Measurements from ENCODE around the gene PSD2.

Gene PSD2

GRCh38 chr5:139855451-139855850 is 59.8 kb downstream of the PSD2 start:
- Histone ChIP-seq H3K27me3 (replicated peaks; ENCODE audit: control insufficient read depth, insufficient read depth, low read length) (peaks cover 8% of the 10 kb centered on the region), H3K4me1 (ENCODE audit: control insufficient read depth, insufficient read depth, low read length) (no peaks in the 10 kb centered on the region)

GRCh38 chr5:139855946-139856540 is 60.4 kb downstream of the PSD2 start:
- Histone ChIP-seq H3K27me3 (replicated peaks; ENCODE audit: control insufficient read depth, insufficient read depth, low read length) (peaks cover 8% of the 10 kb centered on the region), H3K9me3 (ENCODE audit: control insufficient read depth, low read length) (no peaks in the 10 kb centered on the region), H3K4me3 (ENCODE audit: low read length) (no peak overlapping the region), H3K36me3 (ENCODE audit: control insufficient read depth, insufficient read depth, low read length, severe bottlenecking) (no peaks in the 10 kb centered on the region), H3K9ac (ENCODE audit: low read length) (no peak overlapping the region), H3K4me1 (ENCODE audit: control insufficient read depth, insufficient read depth, low read length) (no peaks in the 10 kb centered on the region)
- DNase-seq (ENCODE audit: low read depth), result no peak

More at GRCh38 chr5:139855451-139855850, 59.8 kb downstream of the PSD2 start:
- Histone ChIP-seq H3K4me3 (ENCODE audit: low read length) (no peak overlapping the region), H3K9me3 (ENCODE audit: control insufficient read depth, low read length) (no peaks in the 10 kb centered on the region), H3K36me3 (ENCODE audit: control insufficient read depth, insufficient read depth, low read length, severe bottlenecking) (no peaks in the 10 kb centered on the region), H3K9ac (ENCODE audit: low read length) (no peak overlapping the region)
- no peak for DNase-seq (ENCODE audit: low read depth)

GRCh38 chr5:139856714-139857113 is 61.1 kb downstream of the PSD2 start:
- Histone ChIP-seq H3K27me3 (replicated peaks; ENCODE audit: control insufficient read depth, insufficient read depth, low read length) (peaks cover 8% of the 10 kb centered on the region), H3K9ac (ENCODE audit: low read length) (no peak overlapping the region), H3K36me3 (ENCODE audit: control insufficient read depth, insufficient read depth, low read length, severe bottlenecking) (no peaks in the 10 kb centered on the region), H3K4me1 (ENCODE audit: control insufficient read depth, insufficient read depth, low read length) (no peaks in the 10 kb centered on the region), H3K9me3 (ENCODE audit: control insufficient read depth, low read length) (no peaks in the 10 kb centered on the region), H3K4me3 (ENCODE audit: low read length) (no peak overlapping the region)
- DNase-seq (ENCODE audit: low read depth), result no peak

GRCh38 chr5:139859013-139859412 is 63.4 kb downstream of the PSD2 start:
- Histone ChIP-seq H3K36me3 (ENCODE audit: control insufficient read depth, insufficient read depth, low read length, severe bottlenecking) (no peaks in the 10 kb centered on the region), H3K4me1 (ENCODE audit: control insufficient read depth, insufficient read depth, low read length) (peaks cover 10% of the 10 kb centered on the region), H3K9ac (ENCODE audit: low read length) (no peak overlapping the region), H3K9me3 (ENCODE audit: control insufficient read depth, low read length) (no peaks in the 10 kb centered on the region), H3K4me3 (ENCODE audit: low read length) (no peak overlapping the region), H3K27me3 (replicated peaks; ENCODE audit: control insufficient read depth, insufficient read depth, low read length) (peaks cover 8% of the 10 kb centered on the region)
- no peak for DNase-seq (ENCODE audit: low read depth)

- peaks cover 11% of the 10 kb centered on the region for H3K4me1 ChIP-seq (ENCODE audit: control insufficient read depth, insufficient read depth, low read length)
- H3K27me3 ChIP-seq (replicated peaks; ENCODE audit: control insufficient read depth, insufficient read depth, low read length), result peaks cover 8% of the 10 kb centered on the region
- DNase-seq (ENCODE audit: low read depth), result no peak
- no peak overlapping the region for H3K4me3 ChIP-seq (ENCODE audit: low read length)
- no peak overlapping the region for H3K9ac ChIP-seq (ENCODE audit: low read length)
- no peaks in the 10 kb centered on the region for H3K36me3 ChIP-seq (ENCODE audit: control insufficient read depth, insufficient read depth, low read length, severe bottlenecking)
- H3K9me3 ChIP-seq (ENCODE audit: control insufficient read depth, low read length), result no peaks in the 10 kb centered on the region
Observed at GRCh38 chr5:139861021-139861888, 65.6 kb downstream of the PSD2 start.

GRCh38 chr5:139861889-139862207 is 66.2 kb downstream of the PSD2 start:
- Histone ChIP-seq H3K36me3 (ENCODE audit: control insufficient read depth, insufficient read depth, low read length, severe bottlenecking) (no peaks in the 10 kb centered on the region), H3K9me3 (ENCODE audit: control insufficient read depth, low read length) (no peaks in the 10 kb centered on the region), H3K4me3 (ENCODE audit: low read length) (no peak overlapping the region), H3K27me3 (replicated peaks; ENCODE audit: control insufficient read depth, insufficient read depth, low read length) (peaks cover 8% of the 10 kb centered on the region), H3K9ac (ENCODE audit: low read length) (no peak overlapping the region), H3K4me1 (ENCODE audit: control insufficient read depth, insufficient read depth, low read length) (peaks cover 11% of the 10 kb centered on the region)
- no peak for DNase-seq (ENCODE audit: low read depth)

GRCh38 chr5:139862313-139862712 is 66.7 kb downstream of the PSD2 start:
- no peak for DNase-seq (ENCODE audit: low read depth)
- Histone ChIP-seq H3K36me3 (ENCODE audit: control insufficient read depth, insufficient read depth, low read length, severe bottlenecking) (no peaks in the 10 kb centered on the region), H3K9ac (ENCODE audit: low read length) (no peak overlapping the region), H3K9me3 (ENCODE audit: control insufficient read depth, low read length) (no peaks in the 10 kb centered on the region), H3K4me3 (ENCODE audit: low read length) (no peak overlapping the region), H3K4me1 (ENCODE audit: control insufficient read depth, insufficient read depth, low read length) (peaks cover 11% of the 10 kb centered on the region), H3K27me3 (replicated peaks; ENCODE audit: control insufficient read depth, insufficient read depth, low read length) (peaks cover 8% of the 10 kb centered on the region)

GRCh38 chr5:139862803-139863202 is 67.2 kb downstream of the PSD2 start:
- Histone ChIP-seq H3K4me3 (ENCODE audit: low read length) (no peak overlapping the region), H3K9ac (ENCODE audit: low read length) (no peak overlapping the region), H3K27me3 (replicated peaks; ENCODE audit: control insufficient read depth, insufficient read depth, low read length) (peaks cover 8% of the 10 kb centered on the region), H3K4me1 (ENCODE audit: control insufficient read depth, insufficient read depth, low read length) (peaks cover 11% of the 10 kb centered on the region), H3K9me3 (ENCODE audit: control insufficient read depth, low read length) (no peaks in the 10 kb centered on the region), H3K36me3 (ENCODE audit: control insufficient read depth, insufficient read depth, low read length, severe bottlenecking) (no peaks in the 10 kb centered on the region)
- DNase-seq (ENCODE audit: low read depth), result no peak

GRCh38 chr5:139863361-139863760 is 67.8 kb downstream of the PSD2 start:
- no peaks in the 10 kb centered on the region for H3K36me3 ChIP-seq (ENCODE audit: control insufficient read depth, insufficient read depth, low read length, severe bottlenecking)
- no peak for DNase-seq (ENCODE audit: low read depth)
- no peak overlapping the region for H3K4me3 ChIP-seq (ENCODE audit: low read length)
- H3K9me3 ChIP-seq (ENCODE audit: control insufficient read depth, low read length), result no peaks in the 10 kb centered on the region
- H3K27me3 ChIP-seq (replicated peaks; ENCODE audit: control insufficient read depth, insufficient read depth, low read length), result peaks cover 3% of the 10 kb centered on the region
- peak overlapping the region; percentile 14 for H3K9ac ChIP-seq (ENCODE audit: low read length)
- H3K4me1 ChIP-seq (ENCODE audit: control insufficient read depth, insufficient read depth, low read length), result peaks cover 11% of the 10 kb centered on the region

GRCh38 chr5:139863855-139864558 is 68.4 kb downstream of the PSD2 start:
- no peaks in the 10 kb centered on the region for H3K9me3 ChIP-seq (ENCODE audit: control insufficient read depth, low read length)
- no peaks in the 10 kb centered on the region for H3K27me3 ChIP-seq (replicated peaks; ENCODE audit: control insufficient read depth, insufficient read depth, low read length)
- DNase-seq (ENCODE audit: low read depth), result peak; percentile 83
- H3K4me3 ChIP-seq (ENCODE audit: low read length), result no peak overlapping the region
- peaks cover 11% of the 10 kb centered on the region for H3K4me1 ChIP-seq (ENCODE audit: control insufficient read depth, insufficient read depth, low read length)
- H3K36me3 ChIP-seq (ENCODE audit: control insufficient read depth, insufficient read depth, low read length, severe bottlenecking), result no peaks in the 10 kb centered on the region
- H3K9ac ChIP-seq (ENCODE audit: low read length), result peak overlapping the region; percentile 26

GRCh38 chr5:139864716-139865483 is 69.3 kb downstream of the PSD2 start:
- Histone ChIP-seq H3K36me3 (ENCODE audit: control insufficient read depth, insufficient read depth, low read length, severe bottlenecking) (no peaks in the 10 kb centered on the region), H3K27me3 (replicated peaks; ENCODE audit: control insufficient read depth, insufficient read depth, low read length) (no peaks in the 10 kb centered on the region), H3K4me1 (ENCODE audit: control insufficient read depth, insufficient read depth, low read length) (peaks cover 11% of the 10 kb centered on the region), H3K9me3 (ENCODE audit: control insufficient read depth, low read length) (no peaks in the 10 kb centered on the region), H3K4me3 (ENCODE audit: low read length) (no peak overlapping the region), H3K9ac (ENCODE audit: low read length) (peak overlapping the region; percentile 26)
- DNase-seq (ENCODE audit: low read depth), result no peak

Data from adipocyte (in vitro differentiated cells).